Natural killer cell (primary cell): ENCODE results near the gene SLC29A1. TPM values are rescaled to one million over a fixed set of nuclear protein-coding genes. Genes with fewer than 3 reads are reported as not detected.

ENCODE experiments used
- ATAC-seq, 3 donors: fragments of 150-1000 bp in 2 of 3; fragments of 200-7000 bp in 1 of 3; cut with Tn5 transposase; 1 replicate in 1 of 3; 2 replicates in 2 of 3; pipeline ENCODE4 v1.10.0; 2021; ENCODE audit warnings: mild to moderate bottlenecking in 2 of 3, moderate library complexity in 2 of 3
- DNase-seq, 2 donors: peaks; one replicate each; pipeline versions ENCODE4 v3.0.0 to v3.0.0-alpha.2; 2013 to 2021; ENCODE audit warnings: mixed read lengths in 1 of 2
- H3K27ac ChIP-seq: one replicate; pipeline ENCODE4 v1.5.1; 2013; ENCODE audit warnings: mild to moderate bottlenecking, low read length
- H3K27me3 ChIP-seq: one replicate; pipeline ENCODE4 v1.6.1; 2013; ENCODE audit warnings: low read length; ENCODE audit not compliant: control insufficient read depth, insufficient read depth
- H3K36me3 ChIP-seq: one replicate; pipeline ENCODE4 v1.6.1; 2013; ENCODE audit warnings: low read length; ENCODE audit not compliant: control insufficient read depth, insufficient read depth
- H3K4me1 ChIP-seq: one replicate; pipeline ENCODE4 v1.6.1; 2013; ENCODE audit warnings: low read length; ENCODE audit not compliant: control insufficient read depth, insufficient read depth
- H3K4me3 ChIP-seq: one replicate; pipeline ENCODE4 v1.5.1; 2013; ENCODE audit warnings: low read length
- H3K9me3 ChIP-seq: one replicate; pipeline ENCODE4 v1.6.1; 2013; ENCODE audit warnings: low read length; ENCODE audit not compliant: control insufficient read depth, insufficient read depth
- H3K27ac Mint-ChIP-seq, 2 donors: one replicate each; pipeline ENCODE4 v1.8.0; 2022; ENCODE audit warnings: mild to moderate bottlenecking in 2 of 2, mixed read lengths in 2 of 2, moderate library complexity in 1 of 2
- H3K27me3 Mint-ChIP-seq, 2 donors: one replicate each; pipeline ENCODE4 v1.8.0; 2022; ENCODE audit warnings: low read depth in 2 of 2, mixed read lengths in 2 of 2
- H3K36me3 Mint-ChIP-seq: one replicate; pipeline ENCODE4 v1.8.0; 2022; ENCODE audit warnings: mixed read lengths
- H3K4me1 Mint-ChIP-seq, 2 donors: one replicate each; pipeline ENCODE4 v1.8.0; 2022; ENCODE audit warnings: mixed read lengths in 2 of 2
- H3K4me3 Mint-ChIP-seq: one replicate; pipeline ENCODE4 v1.8.0; 2022; ENCODE audit warnings: mild to moderate bottlenecking, moderate library complexity, mixed read lengths
- H3K9me3 Mint-ChIP-seq, 2 donors: one replicate each; pipeline ENCODE4 v1.8.0; 2022; ENCODE audit warnings: mixed read lengths in 2 of 2
- CTCF ChIP-seq: fragments of 200-600 bp; IDR thresholded peaks from one replicate; pipeline ENCODE4 v1.8.0; 2022; ENCODE audit warnings: antibody characterized with exemption
- WGBS: methylation state at CpG from one replicate; pipeline ENCODE4 v1.1.7; 2013; ENCODE audit warnings: missing lambda C conversion rate; ENCODE audit not compliant: insufficient coverage; 5-methylcytosine and 5-hydroxymethylcytosine counted together
- intact Hi-C: fragments of 100-400 bp; cut with micrococcal nuclease; formaldehyde crosslinking; loops from one replicate; pipeline ENCODE4 v1.14.2; 2022
- total RNA-seq, 4 donors: library from RNA; stranded (reverse); fragments of 120-200 nt in 1 of 4; gene quantifications; one replicate each; pipeline versions ENCODE4 v1.2.3 to v1.2.4, GENCODE V29; 2013 to 2022

SLC29A1 gene
- total RNA-seq, 3 donors from 2014 or later (not counting 1 experiment from before 2014, with no cell fraction given) = 2.2 to 5.5 (median 5.2) TPM

- no peaks in the 10 kb centered on the region for H3K36me3 Mint-ChIP-seq
- no peaks in the 10 kb centered on the region for H3K27me3 ChIP-seq
- H3K36me3 ChIP-seq = no peaks in the 10 kb centered on the region
- no peak overlapping the region for H3K4me3 ChIP-seq
- DNase-seq (no peak), ATAC-seq (no peak)
- intact Hi-C loops = no loop called here
- no peak overlapping the region for H3K27ac ChIP-seq
- no peaks in the 10 kb centered on the region for H3K9me3 Mint-ChIP-seq
- H3K4me3 Mint-ChIP-seq = no peak overlapping the region
- H3K9me3 ChIP-seq = no peaks in the 10 kb centered on the region
- H3K4me1 ChIP-seq = peaks cover 19% of the 10 kb centered on the region
- TF ChIP-seq CTCF = no peak
- 87% methylated on average over 15 of the region's 15 CpGs for WGBS
- H3K27me3 Mint-ChIP-seq = no peaks in the 10 kb centered on the region
- no peak overlapping the region for H3K27ac Mint-ChIP-seq
- H3K4me1 Mint-ChIP-seq = peaks cover 16 to 23% of the 10 kb centered on the region in 2 donors
Measured at GRCh38 chr6:44226368-44227147, 3.2 kb downstream of the SLC29A1 start.

- Histone ChIP-seq H3K27me3 (no peaks in the 10 kb centered on the region), H3K4me3 (no peak overlapping the region), H3K36me3 (no peaks in the 10 kb centered on the region), H3K9me3 (no peaks in the 10 kb centered on the region), H3K27ac (no peak overlapping the region), H3K4me1 (peaks cover 15% of the 10 kb centered on the region)
- ATAC-seq (no peak), DNase-seq (no peak)
- Mint-ChIP-seq H3K36me3 (no peaks in the 10 kb centered on the region), H3K27me3 (no peaks in the 10 kb centered on the region), H3K9me3 (no peaks in the 10 kb centered on the region), H3K4me1 (peaks cover 16 to 20% of the 10 kb centered on the region in 2 donors), H3K4me3 (no peak overlapping the region), H3K27ac (no peak overlapping the region)
- TF ChIP-seq CTCF = no peak
- intact Hi-C loops = no loop called here
- WGBS = 98% methylated on average over 7 of the region's 7 CpGs
Measured at GRCh38 chr6:44227148-44227793, 3.9 kb downstream of the SLC29A1 start.

- Histone ChIP-seq H3K27ac (no peak overlapping the region), H3K36me3 (no peaks in the 10 kb centered on the region), H3K27me3 (no peaks in the 10 kb centered on the region), H3K9me3 (no peaks in the 10 kb centered on the region), H3K4me3 (no peak overlapping the region), H3K4me1 (peaks cover 11% of the 10 kb centered on the region)
- ATAC-seq (no peak), DNase-seq (no peak)
- H3K27me3 Mint-ChIP-seq = no peaks in the 10 kb centered on the region
- no peak for TF ChIP-seq CTCF
- 98% methylated on average over 5 of the region's 6 CpGs for WGBS
- H3K4me3 Mint-ChIP-seq = no peak overlapping the region
- intact Hi-C loops = no loop called here
- H3K27ac Mint-ChIP-seq = no peak overlapping the region
- H3K36me3 Mint-ChIP-seq = no peaks in the 10 kb centered on the region
- H3K9me3 Mint-ChIP-seq = no peaks in the 10 kb centered on the region
- peaks cover 10 to 13% of the 10 kb centered on the region in 2 donors for H3K4me1 Mint-ChIP-seq
Measured at GRCh38 chr6:44228031-44228430, 4.6 kb downstream of the SLC29A1 start.
